Lower leg skin (tissue), 3 donors: Measurements from ENCODE around the gene MMP17.

Source experiments
- POLR2A ChIP-seq, 2 donors: fragments of 450-650 bp; IDR thresholded peaks; one replicate each; pipeline ENCODE4 v1.6.1; 2016 to 2017; ENCODE audit warnings: antibody characterized with exemption in 2 of 2, mild to moderate bottlenecking in 1 of 2, moderate library complexity in 1 of 2
- TF ChIP-seq, protein P1 (sequence below), 3 donors: fragments of 450-650 bp; IDR thresholded peaks; one replicate each; pipeline ENCODE4 v1.5.1; 2016; ENCODE audit warnings: antibody characterized with exemption in 3 of 3, mild to moderate bottlenecking in 3 of 3, moderate library complexity in 2 of 3

DNA sequence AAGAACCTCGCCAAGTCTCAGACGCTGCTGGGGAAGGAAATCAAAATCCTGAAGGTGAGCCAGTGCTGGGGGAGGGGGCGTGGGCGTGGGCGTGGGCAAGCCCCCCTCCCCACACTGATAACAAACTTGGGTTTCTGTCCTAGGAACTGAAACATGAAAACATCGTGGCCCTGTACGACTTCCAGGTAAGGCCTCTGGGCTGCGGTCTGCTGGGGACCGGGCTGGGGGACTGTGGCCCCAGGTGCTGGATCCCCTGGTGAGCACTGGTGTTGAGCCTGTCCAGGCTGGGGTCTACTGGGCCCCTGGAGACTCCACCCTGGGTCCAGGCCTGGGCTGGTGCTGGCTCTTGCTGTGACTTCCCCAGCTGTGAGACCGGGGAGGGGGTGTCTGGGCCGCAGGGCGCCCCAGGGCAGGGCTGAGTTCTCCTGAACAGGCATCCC, 67.5 kb downstream of the MMP17 start:
- TF ChIP-seq, protein P1, sequence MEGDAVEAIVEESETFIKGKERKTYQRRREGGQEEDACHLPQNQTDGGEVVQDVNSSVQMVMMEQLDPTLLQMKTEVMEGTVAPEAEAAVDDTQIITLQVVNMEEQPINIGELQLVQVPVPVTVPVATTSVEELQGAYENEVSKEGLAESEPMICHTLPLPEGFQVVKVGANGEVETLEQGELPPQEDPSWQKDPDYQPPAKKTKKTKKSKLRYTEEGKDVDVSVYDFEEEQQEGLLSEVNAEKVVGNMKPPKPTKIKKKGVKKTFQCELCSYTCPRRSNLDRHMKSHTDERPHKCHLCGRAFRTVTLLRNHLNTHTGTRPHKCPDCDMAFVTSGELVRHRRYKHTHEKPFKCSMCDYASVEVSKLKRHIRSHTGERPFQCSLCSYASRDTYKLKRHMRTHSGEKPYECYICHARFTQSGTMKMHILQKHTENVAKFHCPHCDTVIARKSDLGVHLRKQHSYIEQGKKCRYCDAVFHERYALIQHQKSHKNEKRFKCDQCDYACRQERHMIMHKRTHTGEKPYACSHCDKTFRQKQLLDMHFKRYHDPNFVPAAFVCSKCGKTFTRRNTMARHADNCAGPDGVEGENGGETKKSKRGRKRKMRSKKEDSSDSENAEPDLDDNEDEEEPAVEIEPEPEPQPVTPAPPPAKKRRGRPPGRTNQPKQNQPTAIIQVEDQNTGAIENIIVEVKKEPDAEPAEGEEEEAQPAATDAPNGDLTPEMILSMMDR (IDR thresholded peaks at IDR 0.05), result no peak
- TF ChIP-seq POLR2A (IDR thresholded peaks at IDR 0.05), result no peak
